Stimulated activated naive CD4-positive, alpha-beta T cell treated with Interleukin-2 at 50 U/mL for 16 hours (primary cell): Measurements from ENCODE around the gene MIPOL1.

Source experiments
- DNase-seq: peaks from one replicate; lab custom pipeline; 2025; lab: John Stamatoyannopoulos, UW

The MIPOL1 gene

GRCh38 chr14:37597914-37598746, 400.4 kb downstream of the MIPOL1 start:
- DNase-seq = no peak

GRCh38 chr14:37598747-37599506, 401.2 kb downstream of the MIPOL1 start:
- no peak for DNase-seq

DNA sequence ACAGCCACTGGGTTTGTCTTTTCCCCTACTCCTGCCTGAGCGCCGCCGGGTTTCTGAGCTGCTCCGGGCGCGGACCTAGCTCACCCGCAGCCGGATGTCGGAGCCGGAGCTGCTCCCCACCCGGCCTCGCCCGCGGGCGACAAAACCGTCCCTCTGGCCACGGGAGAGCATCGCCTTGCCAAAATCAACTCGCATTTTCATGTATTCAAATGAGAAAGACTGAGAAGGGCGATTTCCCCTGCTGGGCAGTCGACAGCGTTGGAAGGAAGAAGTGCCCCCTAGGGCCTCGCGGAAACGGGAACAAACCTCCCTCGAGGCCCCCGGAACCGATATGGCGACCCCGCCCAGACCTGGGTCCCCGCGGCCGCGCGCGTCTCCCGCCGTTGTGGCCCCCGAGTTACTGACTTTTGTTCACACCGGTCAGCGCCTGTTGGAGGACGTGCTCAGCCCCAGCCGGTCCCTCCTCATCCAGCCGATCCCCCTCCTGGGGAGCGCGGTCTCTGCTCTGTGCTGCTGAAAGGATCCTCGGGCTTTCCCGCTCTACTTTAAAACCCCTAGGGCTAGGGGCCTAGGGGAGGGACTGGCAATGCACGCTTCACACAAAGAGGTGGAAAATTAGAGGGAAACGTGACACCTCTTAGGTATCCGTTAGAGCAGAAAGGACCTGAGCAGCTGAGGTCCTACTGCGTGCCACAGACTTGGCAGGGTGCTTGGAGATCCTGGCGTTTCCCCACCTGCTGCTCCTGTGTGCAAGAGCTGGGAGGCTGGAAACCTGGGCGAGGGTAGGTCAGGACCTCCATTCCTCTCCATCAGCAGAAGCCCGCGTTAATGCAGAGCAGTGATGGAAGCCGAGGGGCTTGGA, 402.0 kb downstream of the MIPOL1 start:
- DNase-seq = no peak

DNA sequence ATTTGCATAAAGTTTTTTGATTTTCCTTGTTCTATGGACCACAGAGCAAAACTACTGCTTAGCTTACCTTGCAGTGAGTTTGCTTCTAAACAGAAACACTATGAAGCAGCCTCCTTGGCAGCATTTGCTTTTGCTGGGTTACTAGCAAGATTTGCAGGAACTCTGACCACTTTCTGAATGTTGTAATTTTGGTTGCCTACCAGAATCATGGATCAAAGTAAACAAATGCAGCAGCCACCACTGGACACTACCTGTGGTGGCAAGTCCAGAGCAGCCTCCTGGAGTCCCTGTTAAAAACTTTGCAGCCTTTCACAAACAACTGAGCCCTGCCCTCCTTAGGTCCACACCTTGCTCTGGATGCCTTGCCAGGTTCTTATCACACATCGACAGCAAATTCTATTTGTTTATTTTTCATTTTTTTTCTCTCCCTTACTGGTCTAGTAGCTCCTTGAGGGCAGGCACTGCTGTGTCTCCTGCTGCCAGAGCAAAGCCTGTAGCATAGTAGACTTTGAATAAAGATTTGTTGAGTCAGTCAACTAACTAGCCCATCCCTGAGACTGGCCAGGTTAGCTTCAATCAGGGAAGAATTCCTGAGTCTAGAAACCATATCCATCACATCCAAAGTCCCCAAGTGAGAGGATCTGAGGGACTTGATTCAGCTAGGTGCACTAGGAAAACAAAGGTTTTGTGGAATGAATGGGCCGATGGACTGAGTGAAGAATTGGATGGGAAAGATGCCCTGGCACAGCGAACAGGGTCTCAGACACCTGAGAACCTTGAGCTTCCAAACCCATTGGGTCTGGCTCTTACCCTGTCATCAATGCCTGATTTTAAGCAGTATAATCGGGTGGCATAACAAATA, 403.4 kb downstream of the MIPOL1 start:
- no peak for DNase-seq

GRCh38 chr14:37601865-37602264, 404.1 kb downstream of the MIPOL1 start:
- no peak for DNase-seq
